ENCODE results near the gene ADI1. TPM values are rescaled to one million over a fixed set of nuclear protein-coding genes. Genes with fewer than 3 reads are reported as not detected.
"Not testable (repeated sequence)": the region's sequence is repeated elsewhere in the genome, so short reads cannot be mapped to it uniquely, and the experiment has no call there.

ADI1 gene
- total RNA-seq, 2 donors from 2014 or later = 29.5 to 43.2 TPM

GRCh38 chr2:3457524-3458395 is 61.6 kb downstream of the ADI1 start:
- DNase-seq (ENCODE audit: low spot score) = no peak
- intact Hi-C loops (cut with DNase I) = no loop called here

GRCh38 chr2:3456125-3456524 is 63.2 kb downstream of the ADI1 start:
- intact Hi-C loops (cut with DNase I) = no loop called here
- DNase-seq (ENCODE audit: low spot score) = no peak

GRCh38 chr2:3454802-3455201 is 64.5 kb downstream of the ADI1 start:
- DNase-seq (ENCODE audit: low spot score) = no peak
- intact Hi-C loops (cut with DNase I) = no loop called here

GRCh38 chr2:3454005-3454404 is 65.3 kb downstream of the ADI1 start:
- DNase-seq (ENCODE audit: low spot score); intact Hi-C loops (cut with DNase I): not testable (repeated sequence)

- DNase-seq (ENCODE audit: low spot score) = no peak
- intact Hi-C loops (cut with DNase I) = no loop called here
Observed at GRCh38 chr2:3453190-3453999, 65.9 kb downstream of the ADI1 start.

GRCh38 chr2:3451926-3452671 is 67.2 kb downstream of the ADI1 start:
- no peak for DNase-seq (ENCODE audit: low spot score)
- intact Hi-C loops (cut with DNase I) = no loop called here

- DNase-seq (ENCODE audit: low spot score) = no peak
- intact Hi-C loops (cut with DNase I) = no loop called here
Observed at GRCh38 chr2:3451169-3451568, 68.2 kb downstream of the ADI1 start.

GRCh38 chr2:3450385-3451010 is 68.8 kb downstream of the ADI1 start:
- no peak for DNase-seq (ENCODE audit: low spot score)
- intact Hi-C loops (cut with DNase I) = no loop called here

GRCh38 chr2:3449936-3450335 is 69.4 kb downstream of the ADI1 start:
- DNase-seq (ENCODE audit: low spot score) = no peak
- intact Hi-C loops (cut with DNase I) = no loop called here

- intact Hi-C loops (cut with DNase I) = no loop called here
- DNase-seq (ENCODE audit: low spot score) = no peak
Observed at GRCh38 chr2:3449086-3449485, 70.2 kb downstream of the ADI1 start.

GRCh38 chr2:3448441-3448911 is 70.9 kb downstream of the ADI1 start:
- DNase-seq (ENCODE audit: low spot score); intact Hi-C loops (cut with DNase I): not testable (repeated sequence)

- DNase-seq (ENCODE audit: low spot score) = no peak
- intact Hi-C loops (cut with DNase I) = no loop called here
Observed at GRCh38 chr2:3447789-3448317, 71.5 kb downstream of the ADI1 start.

Other genes starting within 250 kb of the ADI1 start
- gene EIPR1, start 141.7 kb downstream of the ADI1 start, total RNA-seq = 10 to 100 TPM; 14.1 to 16.3 TPM
- 10 to 100 TPM; 71.3 to 87.8 TPM for gene TRAPPC12, start 139.8 kb downstream of the ADI1 start, total RNA-seq
- gene RNASEH1, start 38.8 kb upstream of the ADI1 start, total RNA-seq = 10 to 100 TPM; 20.7 to 23.9 TPM
- gene RPS7, start 55.7 kb upstream of the ADI1 start, total RNA-seq = 1,000 to 10,000 TPM; 1,084 to 1,219 TPM
- gene COLEC11, start 75.6 kb upstream of the ADI1 start, total RNA-seq = 1 to 10 TPM in 1 of 2 donors, under 1 TPM in 1; 0.71 to 3.8 TPM
- not detected for gene ALLC, start 138.7 kb upstream of the ADI1 start, total RNA-seq
- not detected for gene DCDC2C, start 184.0 kb upstream of the ADI1 start, total RNA-seq

All from posterior vena cava (tissue), 2 donors.